NCI-H2227 treated with DMSO at 0.1 percent for 48 hours (cell line): ENCODE results near the gene IFT81.
"Not testable (repeated sequence)": the region's sequence is repeated elsewhere in the genome, so short reads cannot be mapped to it uniquely, and the experiment has no call there.

ENCODE experiments used
- DNase-seq: peaks from one replicate; lab custom pipeline; 2025; lab: John Stamatoyannopoulos, UW

IFT81 gene

GRCh38 chr12:110108309-110109036 is 15.7 kb upstream of the IFT81 start:
- DNase-seq, result no peak

- no peak for DNase-seq
Observed at GRCh38 chr12:110109037-110109836, 14.9 kb upstream of the IFT81 start.

GRCh38 chr12:110109837-110110535 is 14.2 kb upstream of the IFT81 start:
- DNase-seq, result no peak

- DNase-seq, result no peak
Observed at GRCh38 chr12:110111476-110112334, 12.5 kb upstream of the IFT81 start.

- no peak for DNase-seq
Observed at GRCh38 chr12:110112335-110112660, 11.9 kb upstream of the IFT81 start.

GRCh38 chr12:110114528-110114937 is 9.6 kb upstream of the IFT81 start:
- DNase-seq, result no peak

GRCh38 chr12:110115675-110116074 is 8.5 kb upstream of the IFT81 start:
- no peak for DNase-seq

- DNase-seq, result no peak
Observed at GRCh38 chr12:110116623-110117022, 7.5 kb upstream of the IFT81 start.

GRCh38 chr12:110117210-110117609 is 6.9 kb upstream of the IFT81 start:
- not testable (repeated sequence) for DNase-seq

GRCh38 chr12:110117956-110118685 is 6.0 kb upstream of the IFT81 start:
- DNase-seq, result no peak

- no peak for DNase-seq
Observed at GRCh38 chr12:110122929-110123328, 1.2 kb upstream of the IFT81 start.

GRCh38 chr12:110123919-110124268 is 263 bp upstream of the IFT81 start:
- no peak for DNase-seq

GRCh38 chr12:110126557-110126956 is 2.4 kb downstream of the IFT81 start:
- no peak for DNase-seq

GRCh38 chr12:110134691-110135411 is 10.7 kb downstream of the IFT81 start:
- no peak for DNase-seq

- no peak for DNase-seq
Observed at GRCh38 chr12:110135806-110136205, 11.6 kb downstream of the IFT81 start.

- no peak for DNase-seq
Observed at GRCh38 chr12:110137786-110138185, 13.6 kb downstream of the IFT81 start.

GRCh38 chr12:110141389-110141788 is 17.2 kb downstream of the IFT81 start:
- no peak for DNase-seq

- DNase-seq, result no peak
Observed at GRCh38 chr12:110146986-110147385, 22.8 kb downstream of the IFT81 start.

- no peak for DNase-seq
Observed at GRCh38 chr12:110149086-110149660, 25.0 kb downstream of the IFT81 start.

GRCh38 chr12:110156766-110157165 is 32.6 kb downstream of the IFT81 start:
- no peak for DNase-seq
